T-helper 1 cell treated with Interleukin-12 subunit alpha and Interleukin-12 subunit beta and Interleukin-4 antibody, amounts not matched to agents 30 μg/mL and 1 μg/mL, for 36 hours (primary cell): ENCODE results near the gene MYH16.

Experiments used
- H3K27ac Mint-ChIP-seq: one replicate; pipeline ENCODE4 v1.8.0; 2021; ENCODE audit warnings: mild to moderate bottlenecking, mixed read lengths
- H3K27me3 Mint-ChIP-seq: one replicate; pipeline ENCODE4 v1.8.0; 2021; ENCODE audit warnings: low read depth, mixed read lengths
- H3K36me3 Mint-ChIP-seq: one replicate; pipeline ENCODE4 v1.8.0; 2021; ENCODE audit warnings: low read depth, mixed read lengths
- H3K4me1 Mint-ChIP-seq: one replicate; pipeline ENCODE4 v1.8.0; 2021; ENCODE audit warnings: low read depth, mixed read lengths
- H3K4me3 Mint-ChIP-seq: one replicate; pipeline ENCODE4 v1.8.0; 2021; ENCODE audit warnings: mild to moderate bottlenecking, moderate library complexity, mixed read lengths
- H3K9me3 Mint-ChIP-seq: one replicate; pipeline ENCODE4 v1.8.0; 2021; ENCODE audit warnings: mixed read lengths

MYH16 gene

DNA sequence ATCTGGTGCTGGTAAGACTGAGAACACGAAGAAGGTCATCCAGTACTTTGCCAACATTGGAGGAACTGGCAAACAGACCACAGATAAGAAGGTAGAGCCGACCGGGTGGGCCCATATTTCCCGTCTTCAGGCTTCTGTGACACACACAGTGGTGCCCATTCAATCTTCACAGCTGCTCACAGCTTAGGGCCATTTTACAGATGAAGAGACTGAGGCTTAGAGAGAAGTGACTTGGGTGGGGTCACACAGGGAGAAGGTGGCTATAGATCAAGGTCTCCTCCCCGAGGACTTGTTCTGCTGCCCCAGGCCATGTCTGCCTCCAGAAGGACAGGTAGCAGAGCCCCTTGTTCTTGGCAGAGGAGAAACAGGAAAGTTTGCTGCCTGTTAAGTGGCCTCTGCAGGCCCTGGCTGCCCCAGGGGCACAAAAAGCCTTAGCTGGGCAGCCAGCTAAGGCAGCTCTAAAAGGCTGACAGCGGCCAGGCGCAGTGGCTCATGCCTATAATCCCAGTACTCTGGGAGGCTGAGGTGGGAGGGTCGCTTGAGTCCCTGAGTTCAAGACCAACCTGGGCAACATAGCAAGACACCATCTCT is 22.6 kb upstream of the MYH16 start:
- Mint-ChIP-seq H3K9me3 (no peaks in the 10 kb centered on the region), H3K27me3 (no peaks in the 10 kb centered on the region), H3K4me1 (no peaks in the 10 kb centered on the region), H3K36me3 (no peaks in the 10 kb centered on the region), H3K4me3 (no peak overlapping the region), H3K27ac (no peak overlapping the region)

DNA sequence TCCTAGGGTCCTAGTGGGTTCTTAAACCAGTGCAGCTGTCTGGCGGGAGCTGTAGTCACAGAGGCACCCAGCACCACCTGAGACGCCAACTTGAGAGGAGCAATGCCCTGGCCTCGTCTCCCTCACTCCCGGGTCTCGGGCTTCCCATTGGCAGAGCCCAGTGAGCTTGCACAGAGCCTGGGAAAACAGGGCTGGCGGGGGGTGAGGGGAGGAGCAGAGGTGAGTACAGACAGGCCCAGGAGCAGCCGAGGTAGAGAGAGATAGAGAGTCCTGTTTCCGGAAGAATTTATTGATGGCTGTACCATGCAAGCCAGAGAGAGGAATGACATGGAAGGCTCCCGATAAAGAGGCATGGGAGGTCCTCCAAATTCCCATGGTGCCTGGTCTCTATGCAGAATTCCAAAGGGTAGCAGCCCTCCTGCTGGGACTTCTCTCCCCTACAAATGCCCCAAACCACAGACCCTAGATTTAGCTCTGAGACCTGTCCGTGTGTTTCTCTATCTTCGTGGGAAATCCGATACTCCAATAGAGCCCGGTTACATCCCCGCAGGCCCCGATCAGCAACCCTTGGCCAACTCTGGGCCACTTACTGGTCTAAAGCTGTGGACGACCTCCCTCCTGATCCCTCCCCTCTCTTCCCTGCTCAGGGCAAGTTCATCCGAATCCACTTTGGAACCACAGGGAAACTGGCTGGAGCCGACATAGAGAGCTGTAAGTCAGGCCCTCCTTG is 20.3 kb upstream of the MYH16 start:
- Mint-ChIP-seq H3K27me3 (no peaks in the 10 kb centered on the region), H3K36me3 (no peaks in the 10 kb centered on the region), H3K27ac (no peak overlapping the region), H3K9me3 (no peaks in the 10 kb centered on the region), H3K4me3 (no peak overlapping the region), H3K4me1 (no peaks in the 10 kb centered on the region)

DNA sequence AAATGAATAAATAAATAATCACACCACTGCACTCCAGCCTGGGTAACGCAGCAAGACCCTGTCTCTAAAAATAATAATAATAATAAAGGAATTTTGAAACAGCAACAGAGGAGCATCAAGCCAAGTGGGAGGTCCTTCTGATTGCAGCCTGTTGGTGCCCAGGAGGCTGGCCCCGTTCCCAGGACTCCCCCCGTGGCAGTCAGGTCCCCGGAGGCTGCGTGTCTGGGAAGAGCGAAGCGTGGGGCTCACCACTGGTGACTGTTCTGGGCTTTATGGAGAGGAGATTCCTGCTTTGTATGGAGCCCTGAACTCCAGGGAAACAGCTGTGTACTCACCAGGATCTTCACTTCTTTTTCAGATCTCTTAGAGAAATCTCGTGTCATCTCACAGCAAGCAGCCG is 19.3 kb upstream of the MYH16 start:
- H3K9me3 Mint-ChIP-seq: no peaks in the 10 kb centered on the region
- no peak overlapping the region for H3K4me3 Mint-ChIP-seq
- H3K4me1 Mint-ChIP-seq: no peaks in the 10 kb centered on the region
- H3K36me3 Mint-ChIP-seq: no peaks in the 10 kb centered on the region
- H3K27me3 Mint-ChIP-seq: no peaks in the 10 kb centered on the region
- no peak overlapping the region for H3K27ac Mint-ChIP-seq

DNA sequence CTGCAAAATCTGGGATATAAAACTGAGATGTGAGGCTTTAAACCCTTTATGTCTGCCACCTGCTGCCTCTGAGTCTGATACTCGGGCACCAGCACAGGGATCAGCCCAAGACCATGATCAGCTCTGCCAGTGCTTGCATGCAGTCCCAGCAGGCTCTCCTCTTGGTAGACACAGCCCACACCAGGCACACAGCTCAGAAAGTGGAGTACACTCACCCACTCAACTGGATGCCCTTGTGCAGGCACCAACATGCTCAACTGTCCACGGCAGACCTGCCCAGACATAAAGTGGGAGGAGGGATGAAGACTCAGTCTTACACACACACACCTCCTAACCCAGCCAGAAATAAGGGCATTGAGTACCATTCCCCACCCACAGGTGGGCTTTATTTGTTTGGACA is 18.2 kb upstream of the MYH16 start:
- Mint-ChIP-seq H3K36me3 (no peaks in the 10 kb centered on the region), H3K27me3 (no peaks in the 10 kb centered on the region), H3K4me1 (no peaks in the 10 kb centered on the region), H3K9me3 (no peaks in the 10 kb centered on the region), H3K4me3 (no peak overlapping the region), H3K27ac (no peak overlapping the region)

DNA sequence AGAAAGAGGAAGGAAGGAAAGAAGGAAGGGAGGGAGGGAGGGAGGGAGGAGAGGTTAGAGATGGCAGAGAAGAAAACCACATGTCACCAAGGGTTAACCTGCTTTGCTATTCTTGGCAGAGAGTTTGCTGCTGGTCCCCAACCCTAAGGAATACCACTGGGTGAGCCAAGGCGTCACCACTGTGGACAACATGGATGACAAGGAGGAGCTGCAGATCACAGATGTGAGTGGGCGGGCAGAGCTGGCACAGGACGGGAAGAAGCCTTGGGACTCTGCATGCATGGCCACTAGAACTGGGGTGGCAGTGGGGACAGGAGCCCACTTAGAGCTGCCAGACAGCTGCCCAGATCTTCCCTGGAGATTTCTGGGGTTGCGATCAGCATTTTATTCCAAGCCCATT is 17.2 kb upstream of the MYH16 start:
- no peak overlapping the region for H3K27ac Mint-ChIP-seq
- no peaks in the 10 kb centered on the region for H3K27me3 Mint-ChIP-seq
- no peaks in the 10 kb centered on the region for H3K4me1 Mint-ChIP-seq
- no peaks in the 10 kb centered on the region for H3K9me3 Mint-ChIP-seq
- no peak overlapping the region for H3K4me3 Mint-ChIP-seq
- H3K36me3 Mint-ChIP-seq: no peaks in the 10 kb centered on the region

DNA sequence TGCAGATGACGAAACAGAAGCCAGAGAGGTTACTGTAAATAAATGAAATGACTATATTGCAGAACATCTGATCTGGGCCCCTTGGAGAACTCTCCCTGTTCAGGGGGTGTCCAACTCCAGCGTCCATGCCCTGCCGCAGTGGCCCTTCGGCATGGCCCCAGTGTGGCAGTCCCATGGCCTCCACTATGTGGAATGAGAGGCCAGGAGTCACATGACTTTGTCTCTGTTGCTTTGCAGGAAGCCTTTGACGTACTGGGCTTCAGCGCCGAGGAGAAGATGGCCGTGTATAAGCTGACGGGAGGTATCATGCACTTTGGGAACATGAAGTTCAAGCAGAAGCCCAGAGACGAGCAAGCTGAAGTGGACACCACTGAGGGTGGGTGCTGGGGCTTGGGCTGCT is 15.6 kb upstream of the MYH16 start:
- Mint-ChIP-seq H3K9me3 (no peaks in the 10 kb centered on the region), H3K4me3 (no peak overlapping the region), H3K36me3 (no peaks in the 10 kb centered on the region), H3K4me1 (no peaks in the 10 kb centered on the region), H3K27me3 (no peaks in the 10 kb centered on the region), H3K27ac (no peak overlapping the region)

DNA sequence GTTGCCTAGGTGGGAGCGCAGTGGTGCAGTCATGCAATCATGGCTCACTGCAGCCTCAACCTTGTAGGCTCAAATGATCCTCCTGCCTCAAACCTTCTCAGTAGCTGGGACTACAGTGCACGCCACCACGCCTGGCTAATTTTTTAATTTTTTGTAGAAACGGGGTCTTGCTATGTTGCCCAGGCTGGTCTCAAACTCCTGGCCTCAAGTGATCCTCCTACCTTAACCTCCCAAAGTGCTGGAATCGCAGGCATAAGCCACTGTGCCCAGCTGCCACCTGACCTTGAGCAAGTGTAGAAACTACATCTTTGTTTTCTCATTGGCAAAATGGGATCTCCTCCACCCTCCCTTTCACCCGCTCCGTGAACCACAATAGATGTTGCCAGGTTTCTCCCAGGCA is 15.0 kb upstream of the MYH16 start:
- no peaks in the 10 kb centered on the region for H3K9me3 Mint-ChIP-seq
- no peak overlapping the region for H3K4me3 Mint-ChIP-seq
- H3K27me3 Mint-ChIP-seq: no peaks in the 10 kb centered on the region
- H3K36me3 Mint-ChIP-seq: no peaks in the 10 kb centered on the region
- H3K27ac Mint-ChIP-seq: no peak overlapping the region
- no peaks in the 10 kb centered on the region for H3K4me1 Mint-ChIP-seq

DNA sequence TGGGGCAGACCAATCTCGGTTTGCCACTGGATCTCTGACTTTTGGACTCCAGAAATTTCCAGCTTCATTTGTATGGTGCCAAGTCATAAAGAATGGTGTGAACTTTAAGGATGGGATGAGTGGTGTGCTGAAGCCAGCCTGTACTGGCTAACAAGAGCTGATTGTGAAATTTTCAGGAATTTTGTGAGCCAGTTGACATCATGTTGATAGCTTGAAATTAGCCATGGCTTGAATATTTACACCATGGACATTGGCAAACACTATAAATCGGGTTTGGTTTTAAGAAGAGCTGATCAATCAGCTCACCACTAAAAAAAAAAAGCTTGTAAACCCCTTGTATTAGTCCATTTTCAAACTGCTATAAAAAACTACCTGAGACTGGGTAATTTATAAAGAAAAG is 14.1 kb upstream of the MYH16 start:
- H3K4me1 Mint-ChIP-seq: no peaks in the 10 kb centered on the region
- no peak overlapping the region for H3K27ac Mint-ChIP-seq

DNA sequence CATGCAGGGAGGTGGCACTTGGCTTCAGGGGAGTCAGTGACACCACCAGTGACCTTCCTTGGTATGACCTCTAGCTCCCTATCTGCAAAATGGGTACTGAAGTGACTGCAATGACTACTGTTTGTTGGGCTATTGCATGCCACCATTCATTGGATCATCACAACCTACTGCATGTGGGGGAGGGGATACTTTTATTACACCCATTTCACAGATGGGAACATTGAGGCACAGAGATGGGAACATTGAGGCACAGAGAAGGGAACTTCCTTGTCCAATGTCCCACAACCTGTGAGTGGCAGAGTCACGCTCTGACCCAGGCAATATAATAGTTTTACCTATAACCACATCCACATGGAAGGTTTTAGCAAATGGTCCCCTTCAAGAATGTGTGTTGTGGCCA is 12.2 kb upstream of the MYH16 start:
- H3K9me3 Mint-ChIP-seq: no peaks in the 10 kb centered on the region
- no peaks in the 10 kb centered on the region for H3K36me3 Mint-ChIP-seq
- H3K27ac Mint-ChIP-seq: no peak overlapping the region
- H3K27me3 Mint-ChIP-seq: no peaks in the 10 kb centered on the region
- H3K4me3 Mint-ChIP-seq: no peak overlapping the region
- no peaks in the 10 kb centered on the region for H3K4me1 Mint-ChIP-seq

More for the DNA sequence above, 14.1 kb upstream of the MYH16 start:
- Mint-ChIP-seq H3K36me3 (no peaks in the 10 kb centered on the region), H3K9me3 (no peaks in the 10 kb centered on the region), H3K27me3 (no peaks in the 10 kb centered on the region), H3K4me3 (no peak overlapping the region)

DNA sequence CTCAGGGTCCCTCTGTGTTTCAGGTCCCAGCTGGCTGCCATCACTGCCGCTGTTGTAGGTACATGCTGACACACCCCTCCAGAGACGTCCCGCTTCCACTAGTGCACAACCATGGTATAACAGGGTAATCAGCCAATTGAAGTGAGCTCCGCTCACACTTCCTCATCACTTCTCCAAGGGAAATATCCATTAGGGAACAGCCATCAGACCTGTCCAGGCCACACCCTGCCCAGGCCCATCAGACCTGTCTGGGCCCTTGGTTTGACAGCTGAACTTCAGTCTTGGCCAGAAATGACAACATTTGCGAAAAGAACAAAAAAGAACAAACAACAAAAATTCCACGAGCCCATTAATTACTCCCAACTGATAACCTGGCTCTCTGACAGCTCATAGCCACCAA is 11.0 kb upstream of the MYH16 start:
- Mint-ChIP-seq H3K27me3 (peaks cover 3% of the 10 kb centered on the region), H3K36me3 (no peaks in the 10 kb centered on the region), H3K9me3 (peaks cover 4% of the 10 kb centered on the region), H3K4me1 (no peaks in the 10 kb centered on the region), H3K4me3 (no peak overlapping the region), H3K27ac (no peak overlapping the region)

DNA sequence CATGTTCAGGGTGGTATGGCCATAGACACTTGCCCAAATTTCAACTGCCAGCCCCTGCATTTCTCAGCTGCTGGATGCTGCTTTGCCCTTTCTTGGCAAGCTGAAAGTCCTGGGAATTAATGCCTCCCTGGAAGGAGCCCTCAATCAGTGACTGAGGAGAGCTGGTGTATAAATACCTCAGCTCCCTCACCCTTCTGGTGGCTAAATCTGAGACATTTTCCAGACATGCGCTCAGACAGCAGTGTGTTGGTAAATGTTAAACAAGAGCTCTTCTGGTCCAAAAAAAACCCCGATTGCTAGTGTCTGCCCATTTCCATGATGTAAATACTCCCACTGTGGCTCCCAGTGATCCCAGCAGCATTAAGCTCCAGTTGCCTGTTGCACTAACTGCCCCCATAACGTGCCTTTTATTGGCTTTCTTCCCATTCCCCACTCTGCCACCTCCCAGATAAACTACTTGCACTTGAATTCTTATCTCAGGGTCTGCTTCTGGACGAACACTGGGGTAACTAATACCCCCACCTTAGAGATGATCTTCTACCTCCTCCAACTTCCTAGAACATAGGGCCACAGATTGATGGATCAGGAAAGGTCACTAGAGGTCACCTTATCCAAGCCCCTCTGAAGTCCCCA is 6.7 kb upstream of the MYH16 start:
- Mint-ChIP-seq H3K27ac (no peak overlapping the region), H3K36me3 (no peaks in the 10 kb centered on the region), H3K4me1 (no peaks in the 10 kb centered on the region), H3K4me3 (no peak overlapping the region), H3K27me3 (peaks cover 3% of the 10 kb centered on the region), H3K9me3 (peaks cover 4% of the 10 kb centered on the region)

DNA sequence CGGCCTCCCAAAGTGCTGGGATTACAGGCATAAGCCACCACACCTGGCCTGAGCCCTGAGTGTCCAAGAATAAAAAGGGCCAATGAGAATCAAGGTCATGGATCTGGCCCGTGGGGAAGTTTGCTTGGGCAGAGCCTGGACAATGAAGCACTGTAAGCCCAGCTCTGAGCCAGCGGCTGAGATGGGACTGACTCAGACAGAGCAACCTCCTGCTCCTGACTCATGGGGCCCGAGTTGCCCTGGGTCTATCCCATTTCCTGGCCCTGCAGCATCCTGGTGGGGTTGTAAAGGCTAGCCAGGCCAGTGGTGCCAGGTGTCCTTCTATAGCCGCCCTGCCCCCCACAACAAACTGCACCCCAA is 5.2 kb upstream of the MYH16 start:
- Mint-ChIP-seq H3K27me3 (peaks cover 3% of the 10 kb centered on the region), H3K9me3 (peaks cover 4% of the 10 kb centered on the region), H3K4me3 (no peak overlapping the region), H3K4me1 (no peaks in the 10 kb centered on the region), H3K27ac (no peak overlapping the region), H3K36me3 (no peaks in the 10 kb centered on the region)

DNA sequence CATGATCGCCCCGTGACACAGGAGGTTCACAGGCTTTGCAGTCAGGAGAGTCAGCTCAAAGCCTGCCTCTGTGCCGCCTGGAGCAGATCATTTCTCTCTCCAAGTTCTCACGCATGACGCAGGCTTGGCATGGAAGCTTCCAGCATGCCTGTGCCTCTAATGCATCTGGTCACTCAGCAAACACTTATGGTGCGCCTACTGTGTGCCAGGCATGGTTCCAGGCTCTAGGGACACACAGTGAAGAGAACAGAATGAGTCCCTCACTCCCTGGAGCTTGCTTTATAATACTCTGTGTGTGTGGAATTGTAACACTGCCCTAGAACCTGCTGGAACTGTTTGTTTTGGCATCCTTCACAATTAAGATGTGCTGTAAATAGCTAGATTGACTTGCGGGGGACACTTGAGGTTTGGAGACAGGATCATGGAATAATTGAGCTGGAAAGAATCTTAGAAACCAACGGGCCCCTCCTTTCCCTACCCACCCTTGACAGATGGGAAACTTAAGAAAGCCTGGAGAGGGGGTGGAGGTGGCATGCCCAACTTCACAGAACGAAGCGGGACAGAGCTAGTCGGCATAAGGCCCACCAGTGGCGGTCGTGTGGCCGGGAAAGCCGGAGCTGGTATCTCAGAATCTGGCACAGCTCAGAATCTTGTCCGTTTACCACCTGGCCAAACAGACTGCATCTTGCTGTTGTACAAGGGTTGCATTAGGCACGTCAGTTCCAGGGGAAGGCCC is 4.6 kb upstream of the MYH16 start:
- H3K27ac Mint-ChIP-seq: no peak overlapping the region
- peaks cover 3% of the 10 kb centered on the region for H3K27me3 Mint-ChIP-seq
- H3K4me3 Mint-ChIP-seq: no peak overlapping the region

DNA sequence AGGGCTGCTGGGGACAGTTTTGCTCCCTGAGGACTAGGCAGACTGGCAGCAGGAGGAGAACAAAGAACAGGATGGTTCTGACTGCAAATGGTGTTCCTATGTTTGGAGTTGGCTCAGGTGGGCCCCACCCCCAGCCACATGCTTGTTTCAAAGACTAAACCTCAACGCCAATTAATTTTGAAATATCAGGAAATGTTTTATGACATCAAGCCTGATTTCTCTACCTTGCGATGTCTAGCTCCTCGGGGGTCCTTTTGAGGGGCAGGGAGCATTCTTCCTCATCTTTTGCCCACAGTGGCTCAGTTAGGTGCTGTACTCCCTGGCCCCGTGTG is 4.1 kb upstream of the MYH16 start:
- Mint-ChIP-seq H3K9me3 (peaks cover 4% of the 10 kb centered on the region), H3K4me1 (peaks cover 3% of the 10 kb centered on the region), H3K36me3 (no peaks in the 10 kb centered on the region), H3K4me3 (no peak overlapping the region), H3K27me3 (peaks cover 3% of the 10 kb centered on the region), H3K27ac (no peak overlapping the region)

More for the DNA sequence above, 4.6 kb upstream of the MYH16 start:
- Mint-ChIP-seq H3K36me3 (no peaks in the 10 kb centered on the region), H3K9me3 (peaks cover 4% of the 10 kb centered on the region), H3K4me1 (no peaks in the 10 kb centered on the region)

DNA sequence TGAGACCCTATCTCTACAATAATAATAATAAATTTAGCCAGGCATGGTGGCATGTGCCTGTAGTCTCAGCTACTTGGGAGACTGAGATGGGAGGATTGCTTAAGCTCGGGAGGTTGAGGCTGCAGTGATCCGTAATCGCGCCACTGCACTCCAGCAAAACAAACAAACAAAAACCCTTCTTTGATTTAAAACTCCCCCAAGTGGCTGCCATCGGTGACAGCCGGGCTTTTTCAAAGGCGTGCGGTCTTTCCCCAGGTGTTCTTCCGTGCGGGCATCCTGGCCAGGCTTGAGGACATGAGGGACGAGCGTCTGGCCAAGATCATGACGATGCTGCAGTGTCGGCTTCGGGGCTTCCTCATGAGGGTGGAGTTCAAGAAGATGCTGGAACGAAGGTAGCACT is 1.9 kb upstream of the MYH16 start:
- Mint-ChIP-seq H3K27ac (no peak overlapping the region), H3K27me3 (peaks cover 3% of the 10 kb centered on the region), H3K4me3 (no peak overlapping the region), H3K9me3 (peaks cover 4% of the 10 kb centered on the region), H3K4me1 (peaks cover 11% of the 10 kb centered on the region), H3K36me3 (no peaks in the 10 kb centered on the region)
